Frontal cortex (tissue), 3 donors: Measurements from ENCODE around the gene LOC128125822.
"Not testable (repeated sequence)": the region's sequence is repeated elsewhere in the genome, so short reads cannot be mapped to it uniquely, and the experiment has no call there.

Experiments used
- DNase-seq, 2 donors: peaks; one replicate each; pipeline ENCODE4 v3.0.0; 2012; ENCODE audit warnings: low spot score in 2 of 2
- FAIRE-seq: peaks from 2 replicates; lab custom pipeline; 2012; peaks lifted over from hg19 to GRCh38; lab: Jason Lieb, UNC
- donor health status: control.
- donor health status: control.
- donor health status: control.

The LOC128125822 gene

DNA sequence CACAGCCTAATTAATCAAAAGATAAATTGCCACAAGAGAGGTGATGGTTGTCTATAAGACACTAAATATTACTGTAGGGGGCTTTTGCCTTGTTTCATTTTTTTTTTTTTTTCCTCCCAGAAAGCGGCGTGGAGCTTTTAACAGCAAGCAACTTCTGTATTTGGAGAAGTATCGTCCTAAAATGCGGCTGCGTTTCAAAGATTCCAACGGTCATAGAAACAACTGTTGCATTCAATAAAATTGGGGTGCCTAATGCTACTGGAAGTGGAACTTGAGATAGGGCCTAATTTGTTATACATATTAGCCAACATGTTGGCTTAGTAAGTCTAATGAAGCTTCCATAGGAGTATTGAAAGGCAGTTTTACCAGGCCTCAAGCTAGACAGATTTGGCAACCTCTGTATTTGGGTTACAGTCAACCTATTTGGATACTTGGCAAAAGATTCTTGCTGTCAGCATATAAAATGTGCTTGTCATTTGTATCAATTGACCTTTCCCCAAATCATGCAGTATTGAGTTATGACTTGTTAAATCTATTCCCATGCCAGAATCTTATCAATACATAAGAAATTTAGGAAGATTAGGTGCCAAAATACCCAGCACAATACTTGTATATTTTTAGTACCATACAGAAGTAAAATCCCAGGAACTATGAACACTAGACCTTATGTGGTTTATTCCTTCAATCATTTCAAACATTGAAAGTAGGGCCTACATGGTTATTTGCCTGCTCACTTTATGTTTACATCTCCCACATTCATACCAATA, 7.8 kb downstream of the LOC128125822 start:
- FAIRE-seq (no peak), DNase-seq (no peak)

DNA sequence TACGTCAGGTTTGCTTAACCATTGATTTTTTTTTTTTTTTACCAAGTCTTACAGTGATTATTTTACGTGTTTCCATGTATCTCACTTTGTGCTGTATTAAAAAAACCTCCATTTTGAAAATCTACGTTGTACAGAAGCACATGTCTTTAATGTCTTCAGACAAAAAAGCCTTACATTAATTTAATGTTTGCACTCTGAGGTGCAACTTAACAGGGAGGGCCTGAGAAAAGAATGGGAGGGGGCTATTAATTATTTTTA, 8.4 kb downstream of the LOC128125822 start:
- FAIRE-seq, result no peak
- DNase-seq, result no peak

DNA sequence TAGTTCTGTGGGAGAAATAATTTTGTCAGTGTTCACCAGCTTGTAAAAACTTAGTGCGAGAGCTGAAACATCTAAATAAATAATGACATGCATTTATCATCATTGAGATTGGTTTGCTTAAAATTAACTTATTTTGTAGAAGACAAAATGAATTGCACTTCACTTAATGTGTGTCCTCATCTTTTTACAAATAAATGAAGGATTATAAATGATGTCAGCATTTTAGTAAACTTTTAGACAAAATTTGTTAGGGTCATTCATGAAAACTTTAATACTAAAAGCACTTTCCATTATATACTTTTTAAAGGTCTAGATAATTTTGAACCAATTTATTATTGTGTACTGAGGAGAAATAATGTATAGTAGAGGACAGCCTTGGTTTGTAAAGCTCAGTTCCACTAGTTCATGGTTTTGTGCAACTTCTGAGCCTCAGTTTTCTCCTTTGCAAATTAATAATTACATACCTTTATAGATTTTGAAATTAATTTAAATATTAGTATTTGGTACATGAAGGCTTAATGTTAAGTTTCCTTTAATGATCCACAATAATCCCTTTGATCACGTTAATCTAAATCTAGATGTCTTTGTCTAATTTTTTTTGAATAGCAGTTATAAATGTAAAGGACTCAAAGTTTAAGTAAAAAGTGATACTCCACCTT, 9.2 kb downstream of the LOC128125822 start:
- DNase-seq (no peak), FAIRE-seq (peak; percentile 26)

GRCh38 chr6:63582579-63583231, 10.4 kb downstream of the LOC128125822 start:
- no peak for DNase-seq

GRCh38 chr6:63584125-63584514, 11.8 kb downstream of the LOC128125822 start:
- FAIRE-seq, result no peak

More at GRCh38 chr6:63582579-63583231, 10.4 kb downstream of the LOC128125822 start:
- FAIRE-seq, result no peak

DNA sequence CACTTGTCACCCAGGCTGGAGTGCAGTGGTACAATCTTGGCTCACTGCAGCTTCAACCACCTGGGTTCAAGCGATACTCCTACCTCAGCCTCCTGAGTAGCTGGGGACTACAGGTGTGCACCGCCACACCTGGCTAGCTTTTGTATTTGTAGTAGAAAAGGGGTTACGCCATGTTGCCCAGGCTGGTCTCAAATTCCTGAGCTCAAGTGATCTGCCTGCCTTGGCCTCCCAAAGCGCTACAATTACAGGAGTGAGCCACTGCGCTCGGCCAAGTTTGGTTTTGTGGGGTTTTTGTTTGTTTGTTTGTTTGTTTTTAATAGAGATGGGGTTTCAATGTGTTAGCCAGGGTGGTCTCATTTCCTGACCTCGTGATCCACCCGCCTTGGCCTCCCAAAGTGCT, 12.3 kb downstream of the LOC128125822 start:
- DNase-seq (no peak), FAIRE-seq (no peak)

More at GRCh38 chr6:63584125-63584514, 11.8 kb downstream of the LOC128125822 start:
- DNase-seq, result no peak

GRCh38 chr6:63585652-63586051, 13.4 kb downstream of the LOC128125822 start:
- not testable (repeated sequence) for FAIRE-seq, DNase-seq

- FAIRE-seq (no peak), DNase-seq (no peak)
These were observed 17.7 kb downstream of the LOC128125822 start for GRCh38 chr6:63589952-63590411.

DNA sequence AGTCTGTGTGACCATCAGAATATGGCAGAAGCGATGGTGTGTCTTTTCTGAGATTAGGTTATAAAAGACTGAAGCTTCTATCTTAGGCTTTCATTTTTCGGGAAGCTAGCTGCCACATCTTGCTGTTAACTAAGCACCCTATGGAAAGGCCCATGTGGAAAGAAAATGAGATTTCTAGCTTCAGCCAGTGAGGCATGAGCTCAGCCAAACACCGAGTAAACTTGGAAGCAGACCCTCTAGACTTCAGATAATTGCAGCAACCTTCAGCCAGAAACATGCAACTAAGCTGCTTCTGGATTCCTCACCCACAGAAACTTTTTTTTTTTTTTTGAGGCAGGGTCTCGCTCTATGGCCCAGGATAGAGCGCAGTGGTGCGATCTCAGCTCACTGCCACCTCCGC, 20.6 kb downstream of the LOC128125822 start:
- FAIRE-seq, result no peak
- DNase-seq, result no peak

GRCh38 chr6:63597141-63598048, 25.1 kb downstream of the LOC128125822 start:
- no peak for DNase-seq
- FAIRE-seq, result peak; percentile 19

GRCh38 chr6:63598049-63599036, 26.1 kb downstream of the LOC128125822 start:
- no peak for FAIRE-seq
- peak; percentile 47 to 56 for DNase-seq

DNA sequence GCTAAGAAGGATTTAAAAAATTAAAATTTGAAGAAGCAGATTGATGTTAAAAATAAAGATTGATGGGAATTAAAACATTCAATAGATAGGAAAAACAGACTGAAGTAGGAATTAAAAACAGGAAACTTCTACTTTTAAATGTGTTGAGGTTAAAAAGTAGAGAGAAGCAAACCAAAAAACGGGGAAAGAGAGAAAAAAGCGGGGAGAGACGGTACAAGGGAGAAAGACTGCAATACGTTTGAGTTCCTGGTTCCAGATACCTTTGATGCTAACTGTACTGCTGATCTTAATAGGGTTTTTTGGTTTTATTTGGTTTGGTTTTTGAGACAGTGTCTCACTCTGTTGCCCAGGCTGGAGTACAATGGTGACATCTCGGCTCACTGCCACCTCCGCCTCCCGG, 27.0 kb downstream of the LOC128125822 start:
- DNase-seq, result no peak
- FAIRE-seq, result no peak

- DNase-seq, result no peak
- FAIRE-seq, result no peak
These were observed 27.9 kb downstream of the LOC128125822 start for GRCh38 chr6:63600136-63600535.

DNA sequence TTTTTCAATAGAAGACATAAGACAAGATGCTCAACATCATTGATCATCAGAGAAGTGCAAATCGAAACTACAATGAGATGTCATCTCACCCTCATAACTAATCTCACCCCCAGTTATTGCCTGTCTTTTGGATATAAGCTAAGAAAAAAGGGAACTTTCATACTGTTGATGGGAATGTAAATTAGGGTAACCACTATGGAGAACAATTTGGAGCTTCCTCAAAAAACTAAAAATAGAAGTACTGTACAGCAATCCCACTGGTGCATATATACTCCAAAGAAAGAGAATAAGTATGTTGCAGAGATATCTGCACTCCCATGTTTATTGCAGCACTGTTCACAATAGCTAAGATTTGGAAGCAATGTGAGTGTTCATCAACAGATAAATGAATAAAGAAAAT, 37.0 kb downstream of the LOC128125822 start:
- FAIRE-seq (no peak), DNase-seq (no peak)

DNA sequence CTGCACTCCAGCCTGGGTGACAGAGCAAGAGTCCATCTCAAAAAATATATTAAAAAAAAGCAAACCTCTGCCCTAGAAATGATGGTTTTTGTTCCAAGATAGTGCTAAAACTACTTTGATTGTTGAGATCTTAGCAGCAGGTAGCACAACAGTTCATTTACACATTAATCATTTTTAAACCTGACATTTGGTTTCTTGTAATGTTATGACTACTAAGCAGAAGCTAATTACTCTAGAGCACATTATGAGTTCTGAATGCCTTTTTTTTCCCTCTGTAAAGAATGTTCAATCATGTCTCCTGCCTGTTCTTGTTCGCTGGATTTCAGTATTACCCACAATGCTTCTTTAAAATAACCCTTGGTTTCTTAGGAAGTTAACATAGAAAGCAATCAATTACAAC, 38.7 kb downstream of the LOC128125822 start:
- FAIRE-seq (no peak), DNase-seq (no peak)

DNA sequence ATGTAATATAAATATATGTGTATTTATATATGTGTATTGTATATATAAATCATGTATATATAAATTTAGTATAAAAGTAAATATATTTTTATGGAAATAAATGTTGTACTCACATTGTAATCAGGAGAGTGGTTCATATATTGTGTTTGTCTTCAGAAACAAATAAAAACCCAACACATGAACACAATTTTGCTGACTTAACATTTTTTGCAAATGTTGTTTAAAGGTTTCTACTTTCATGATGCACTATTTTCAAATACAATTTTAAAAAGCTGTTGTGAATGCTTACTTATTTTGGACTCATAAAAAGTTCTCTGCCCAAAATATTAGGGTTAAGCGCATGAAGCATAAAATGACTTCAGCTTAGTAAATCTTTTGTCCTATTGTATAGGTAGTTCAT, 39.3 kb downstream of the LOC128125822 start:
- no peak for DNase-seq
- peak; percentile 71 for FAIRE-seq

DNA sequence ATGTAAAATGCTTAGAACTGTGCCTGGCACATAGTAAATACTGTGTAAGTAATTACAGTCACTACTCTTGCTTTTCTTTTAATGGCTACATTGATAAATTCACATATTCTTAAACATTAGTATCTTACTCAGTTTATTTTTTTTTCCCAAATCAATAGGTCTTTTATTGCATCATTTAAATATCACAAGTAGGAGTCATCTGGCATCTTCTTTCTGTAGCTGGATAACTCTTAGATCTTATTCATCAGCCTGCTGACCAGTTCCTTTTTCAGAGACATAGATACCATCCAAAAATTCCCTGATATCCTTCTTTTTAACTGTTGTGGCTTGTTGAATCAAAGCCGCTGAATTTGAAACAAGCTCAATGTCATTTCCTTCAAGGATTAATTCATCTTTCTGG, 43.3 kb downstream of the LOC128125822 start:
- DNase-seq (no peak), FAIRE-seq (no peak)
